Fibroblast of villous mesenchyme (primary cell): ENCODE results near the gene TRPT1. TPM values are rescaled to one million over a fixed set of nuclear protein-coding genes. Genes with fewer than 3 reads are reported as not detected.

Source experiments
- DNase-seq: peaks from one replicate; pipeline ENCODE4 v3.0.0-alpha.2; 2010; ENCODE audit warnings: low read depth
- H3K4me3 ChIP-seq: 2 replicates; pipeline ENCODE4 v1.5.1; 2011; ENCODE audit warnings: low read depth, mild to moderate bottlenecking, low read length
- CTCF ChIP-seq: IDR thresholded peaks from 2 replicates; pipeline ENCODE4 v1.5.1; 2012; ENCODE audit warnings: low read depth, mild to moderate bottlenecking, low read length; ENCODE audit not compliant: insufficient read depth
- total RNA-seq: library from RNA; depleted of rRNA; stranded (reverse); fragments of >200 nt; gene quantifications from 2 replicates; pipeline ENCODE4 v1.2.3, GENCODE V29; 2012

The TRPT1 gene
- total RNA-seq, 1 donor: 32.4 TPM

DNA sequence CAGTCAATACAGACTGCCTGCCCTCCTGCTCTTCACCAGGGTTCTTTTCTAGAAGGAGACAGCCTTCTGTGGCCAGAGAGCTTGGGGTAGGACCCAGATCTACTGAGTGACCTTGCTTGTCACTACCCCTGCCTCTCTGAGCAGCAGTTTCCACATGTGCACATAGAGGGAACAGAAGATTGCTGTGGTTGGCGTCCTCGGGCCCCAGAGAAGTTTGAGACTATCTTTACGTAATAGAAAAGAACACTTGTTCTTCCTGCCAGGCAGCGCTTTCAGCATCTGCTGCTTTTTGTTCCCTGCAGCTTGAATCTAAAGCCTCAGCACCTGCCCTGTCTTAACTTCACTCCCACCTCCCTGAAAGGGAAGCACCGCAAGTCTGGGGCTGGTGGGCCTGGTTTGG, 13.0 kb upstream of the TRPT1 start:
- no peak for DNase-seq
- no peak for TF ChIP-seq CTCF
- no peak overlapping the region for H3K4me3 ChIP-seq

DNA sequence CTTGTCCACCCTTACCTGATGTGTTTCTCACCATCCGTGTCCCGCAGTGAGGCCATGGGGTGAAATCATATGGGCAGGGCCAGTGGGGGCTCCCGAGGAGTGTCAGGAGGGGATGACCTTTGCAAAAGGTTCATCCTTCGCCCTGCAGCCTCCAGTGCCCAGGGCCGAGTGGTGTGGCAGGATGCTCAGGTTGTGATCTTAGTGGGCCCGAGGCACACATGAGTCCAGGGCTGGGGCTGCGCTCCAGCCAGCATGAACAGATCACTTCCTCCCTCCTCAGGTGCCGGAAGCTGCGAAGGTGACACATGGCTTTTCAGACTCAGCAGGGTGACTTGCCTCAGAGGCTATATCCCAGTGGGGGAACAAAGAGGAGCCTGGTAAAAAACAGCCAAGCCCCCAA, 12.1 kb upstream of the TRPT1 start:
- TF ChIP-seq CTCF: no peak
- no peak for DNase-seq
- no peak overlapping the region for H3K4me3 ChIP-seq

DNA sequence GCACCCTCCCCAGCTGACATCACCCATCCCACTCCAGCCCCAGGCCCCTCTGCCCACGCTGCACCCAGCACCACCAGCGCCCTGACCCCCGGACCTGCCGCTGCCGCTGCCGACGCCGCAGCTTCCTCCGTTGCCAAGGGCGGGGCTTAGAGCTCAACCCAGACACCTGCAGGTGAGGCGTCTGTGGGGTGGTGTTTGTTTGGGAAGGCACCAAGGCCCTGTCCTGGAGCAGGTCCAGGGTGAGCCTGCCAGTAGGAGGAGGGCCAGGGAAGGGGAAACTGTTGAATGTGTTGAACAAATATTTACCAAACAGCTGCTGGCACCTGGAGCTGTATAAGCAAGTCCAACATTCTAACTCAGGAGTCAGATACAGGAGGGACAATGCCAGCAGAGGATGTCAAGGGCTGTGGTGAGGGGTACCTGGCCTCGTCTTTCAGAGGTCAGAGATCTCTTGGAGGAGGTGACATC, 11.5 kb upstream of the TRPT1 start:
- TF ChIP-seq CTCF: no peak
- no peak overlapping the region for H3K4me3 ChIP-seq
- DNase-seq: no peak

GRCh38 chr11:64235437-64236161, 9.6 kb upstream of the TRPT1 start:
- no peak for DNase-seq
- TF ChIP-seq CTCF: no peak

DNA sequence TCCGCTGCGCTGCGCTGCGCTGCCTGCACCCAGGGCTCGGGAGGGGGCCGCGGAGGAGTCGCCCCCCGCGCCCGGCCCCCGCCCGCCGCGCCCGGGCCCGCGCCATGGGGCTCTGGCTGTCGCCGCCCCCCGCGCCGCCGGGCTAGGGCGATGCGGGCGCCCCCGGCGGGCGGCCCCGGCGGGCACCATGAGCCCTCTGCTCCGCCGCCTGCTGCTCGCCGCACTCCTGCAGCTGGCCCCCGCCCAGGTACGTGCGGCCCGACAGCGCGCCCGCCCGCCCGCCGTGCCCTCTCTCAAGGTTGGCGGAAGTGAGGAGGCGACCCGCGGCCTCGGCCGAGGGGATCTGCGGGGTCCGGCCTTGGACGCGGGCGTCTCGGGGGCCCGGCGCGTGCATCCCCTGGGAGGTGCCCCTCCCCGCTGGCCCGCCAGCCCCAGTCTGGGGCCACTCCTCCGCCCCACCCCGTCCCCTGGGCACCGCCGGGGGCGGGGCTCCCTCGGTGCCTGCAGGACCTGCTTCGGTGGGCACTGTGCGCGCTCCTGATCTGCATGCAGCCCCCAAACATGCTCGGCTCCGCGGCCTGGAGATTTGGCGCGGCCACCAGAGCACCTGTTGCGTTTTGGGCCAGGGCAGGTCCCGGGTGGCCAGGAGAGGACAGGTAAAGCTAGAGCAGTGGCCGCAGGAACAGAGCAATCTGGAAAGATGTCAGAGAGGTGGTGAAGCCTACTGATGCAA, 8.8 kb upstream of the TRPT1 start:
- H3K4me3 ChIP-seq: peak overlapping the region; percentile 68
- no peak for TF ChIP-seq CTCF
- no peak for DNase-seq

More at GRCh38 chr11:64235437-64236161, 9.6 kb upstream of the TRPT1 start:
- peak overlapping the region; percentile 68 for H3K4me3 ChIP-seq

DNA sequence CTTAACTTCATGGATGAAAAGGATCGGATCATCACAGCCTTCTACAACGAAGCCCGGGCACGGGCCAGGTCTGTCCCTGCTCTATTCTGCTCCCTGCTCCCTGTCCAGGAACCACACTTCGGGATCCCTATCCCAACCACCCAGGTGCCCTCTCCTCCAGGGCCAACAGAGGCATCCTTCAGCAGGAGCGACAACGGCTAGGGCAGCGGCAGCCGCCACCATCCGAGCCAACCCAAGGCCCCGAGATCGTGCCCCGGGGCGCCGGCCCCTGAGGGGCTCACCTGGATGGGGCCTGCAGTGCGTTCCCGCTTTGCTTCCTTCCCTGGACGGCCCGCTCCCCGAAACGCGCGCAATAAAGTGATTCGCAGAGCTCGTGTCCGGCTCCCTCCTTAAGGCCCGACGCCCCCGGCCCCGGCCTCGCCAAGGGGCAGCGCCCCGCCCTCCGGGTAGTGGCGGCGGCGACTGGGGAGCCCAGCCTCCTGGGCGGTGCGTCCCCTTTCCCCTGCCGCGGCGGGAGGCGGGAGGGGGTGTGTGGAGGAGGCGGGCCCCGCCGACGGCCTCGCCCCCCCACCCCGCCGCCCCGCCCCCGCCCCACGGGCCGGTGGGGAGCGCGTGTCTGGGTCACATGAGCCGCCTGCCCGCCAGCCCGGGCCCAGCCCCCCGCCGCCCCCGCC, 8.1 kb upstream of the TRPT1 start, which contains the start of gene VEGFB:
VEGFB (plus strand) TSS at position 672 of the 674 bp plus-strand sequence. CDS start 250 bp downstream, outside the sequence.
- no peak for TF ChIP-seq CTCF
- peak; percentile 58 for DNase-seq
- peak within 1 kb of the TSS; percentile 68 for H3K4me3 ChIP-seq
